ENCODE data around the gene BTBD18.

BTBD18 gene

GRCh38 chr11:57703341-57703740 is 48.3 kb downstream of the BTBD18 start:
- no peak for TF ChIP-seq CTCF (IDR thresholded peaks at IDR 0.05; ENCODE audit: extremely low read depth, insufficient read depth, missing control alignments)
- in situ Hi-C loops (cut with MboI; ENCODE audit: low pct_unique_long_range_greater_than_20kb, low sequenced_read_pairs, unreplicated experiment), result no loop called here
- DNase-seq (ENCODE audit: low spot score), result no peak

GRCh38 chr11:57700425-57700824 is 51.2 kb downstream of the BTBD18 start:
- in situ Hi-C loops (cut with MboI; ENCODE audit: low pct_unique_long_range_greater_than_20kb, low sequenced_read_pairs, unreplicated experiment), result no loop called here
- TF ChIP-seq CTCF (IDR thresholded peaks at IDR 0.05; ENCODE audit: extremely low read depth, insufficient read depth, missing control alignments), result no peak
- DNase-seq (ENCODE audit: low spot score), result no peak

GRCh38 chr11:57699813-57700212 is 51.8 kb downstream of the BTBD18 start:
- no peak for DNase-seq (ENCODE audit: low spot score)
- in situ Hi-C loops (cut with MboI; ENCODE audit: low pct_unique_long_range_greater_than_20kb, low sequenced_read_pairs, unreplicated experiment), result no loop called here
- no peak for TF ChIP-seq CTCF (IDR thresholded peaks at IDR 0.05; ENCODE audit: extremely low read depth, insufficient read depth, missing control alignments)

GRCh38 chr11:57698843-57699365 is 52.7 kb downstream of the BTBD18 start:
- no peak for TF ChIP-seq CTCF (IDR thresholded peaks at IDR 0.05; ENCODE audit: extremely low read depth, insufficient read depth, missing control alignments)
- DNase-seq (ENCODE audit: low spot score), result no peak
- in situ Hi-C loops (cut with MboI; ENCODE audit: low pct_unique_long_range_greater_than_20kb, low sequenced_read_pairs, unreplicated experiment), result no loop called here
